Thyroid gland (tissue), 4 donors: ENCODE measurements around the gene GLI1. TPM values are rescaled to one million over a fixed set of nuclear protein-coding genes. Genes with fewer than 3 reads are reported as not detected.

Source experiments
- DNase-seq, 2 donors: peaks; one replicate each; pipeline ENCODE4 v3.0.0-alpha.2; 2019
- H3K27ac ChIP-seq, 3 donors: fragments of 200-600 bp; sonication (generic); 1 replicate in 2 of 3; 2 replicates in 1 of 3; pipeline ENCODE4 v1.5.1; 2016 to 2019; ENCODE audit warnings: mild to moderate bottlenecking in 1 of 3, moderate library complexity in 1 of 3
- H3K27me3 ChIP-seq: fragments of 200-600 bp; sonication (generic); one replicate; pipeline ENCODE4 v1.5.1; 2019
- H3K36me3 ChIP-seq, 2 donors: fragments of 200-600 bp; sonication (generic); one replicate each; pipeline ENCODE4 v1.5.1; 2016 to 2019
- H3K4me1 ChIP-seq, 2 donors: fragments of 200-600 bp; sonication (generic); one replicate each; pipeline ENCODE4 v1.5.1; 2017 to 2019
- H3K4me3 ChIP-seq, 3 donors: fragments of 200-600 bp; sonication (generic); replicated peaks in 1 of 3; 1 replicate in 2 of 3; 2 replicates in 1 of 3; pipeline ENCODE4 v1.5.1; 2016; ENCODE audit warnings: mild to moderate bottlenecking in 1 of 3
- H3K9me3 ChIP-seq: fragments of 200-600 bp; sonication (generic); one replicate; pipeline ENCODE4 v1.5.1; 2017
- POLR2A ChIP-seq, 2 donors: fragments of 450-650 bp; IDR thresholded peaks; one replicate each; pipeline ENCODE4 v1.6.1; 2017; ENCODE audit warnings: antibody characterized with exemption in 2 of 2, mild to moderate bottlenecking in 2 of 2, moderate library complexity in 1 of 2
- WGBS, 2 donors: methylation state at CpG; one replicate each; pipeline ENCODE4 v1.1.5; 2017; 5-methylcytosine and 5-hydroxymethylcytosine counted together
- intact Hi-C: fragments of 100-400 bp; cut with DNase I; formaldehyde crosslinking; loops from one replicate; pipeline ENCODE4 v1.15.1; 2023
- total RNA-seq, 4 donors: library from RNA; depleted of rRNA; stranded (reverse); fragments of >200 nt; gene quantifications; one replicate each; pipeline ENCODE4 v1.2.3, GENCODE V29; 2016
- TF ChIP-seq, protein P1 (sequence below), 6 experiments: fragments of 200-600 bp in 3 of 6; fragments of 450-650 bp in 3 of 6; sonication (generic) in 3 of 6; IDR thresholded peaks; one replicate each; pipeline ENCODE4 v1.5.1; 2016 to 2019; ENCODE audit warnings: antibody characterized with exemption in 6 of 6, mild to moderate bottlenecking in 2 of 6, inconsistent platforms in 1 of 6, moderate library complexity in 1 of 6

The GLI1 gene
- total RNA-seq, 4 donors from 2014 or later: 1.1 to 2.2 (median 1.6) TPM; not detected in 1

DNA sequence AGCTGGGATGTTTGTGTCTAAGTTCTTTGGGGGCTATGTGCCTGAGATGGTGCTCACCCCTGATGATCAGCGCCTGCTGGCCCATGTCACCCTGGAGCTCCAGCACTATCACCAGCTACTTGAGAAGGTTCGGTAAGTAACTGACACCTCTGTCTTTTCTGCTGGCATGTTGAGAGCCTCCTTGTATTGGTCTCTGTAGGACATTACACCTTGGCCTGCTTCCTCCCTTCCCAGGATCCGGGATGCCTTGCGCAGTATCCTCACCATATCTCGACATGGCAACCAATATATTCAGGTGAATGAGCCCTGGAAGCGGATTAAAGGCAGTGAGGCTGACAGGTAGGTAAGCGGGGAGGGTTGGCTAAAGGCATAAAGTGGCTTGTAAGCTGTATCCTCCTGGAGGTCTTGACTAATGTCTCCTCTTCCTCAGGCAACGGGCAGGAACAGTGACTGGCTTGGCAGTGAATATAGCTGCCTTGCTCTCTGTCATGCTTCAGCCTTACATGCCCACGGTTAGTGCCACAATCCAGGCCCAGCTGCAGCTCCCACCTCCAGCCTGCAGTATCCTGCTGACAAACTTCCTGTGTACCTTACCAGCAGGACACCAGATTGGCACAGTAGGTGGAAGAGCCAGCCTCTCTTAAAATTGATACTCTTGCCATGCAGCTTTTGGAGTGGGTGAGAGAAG lies 55.3 kb downstream of the GLI1 start:
- no peaks in the 10 kb centered on the region for H3K27me3 ChIP-seq
- H3K9me3 ChIP-seq: no peaks in the 10 kb centered on the region
- H3K36me3 ChIP-seq: peaks cover 47 to 51% of the 10 kb centered on the region in 2 donors
- no peak for DNase-seq
- WGBS, 2 donors: 83 to 88% methylated on average over 9 of the region's 9 CpGs
- peaks cover 17 to 26% of the 10 kb centered on the region in 2 donors for H3K4me1 ChIP-seq
- no peak overlapping the region for H3K4me3 ChIP-seq
- intact Hi-C loops: no loop called here
- H3K27ac ChIP-seq: no peak overlapping the region
- TF ChIP-seq, protein P1, sequence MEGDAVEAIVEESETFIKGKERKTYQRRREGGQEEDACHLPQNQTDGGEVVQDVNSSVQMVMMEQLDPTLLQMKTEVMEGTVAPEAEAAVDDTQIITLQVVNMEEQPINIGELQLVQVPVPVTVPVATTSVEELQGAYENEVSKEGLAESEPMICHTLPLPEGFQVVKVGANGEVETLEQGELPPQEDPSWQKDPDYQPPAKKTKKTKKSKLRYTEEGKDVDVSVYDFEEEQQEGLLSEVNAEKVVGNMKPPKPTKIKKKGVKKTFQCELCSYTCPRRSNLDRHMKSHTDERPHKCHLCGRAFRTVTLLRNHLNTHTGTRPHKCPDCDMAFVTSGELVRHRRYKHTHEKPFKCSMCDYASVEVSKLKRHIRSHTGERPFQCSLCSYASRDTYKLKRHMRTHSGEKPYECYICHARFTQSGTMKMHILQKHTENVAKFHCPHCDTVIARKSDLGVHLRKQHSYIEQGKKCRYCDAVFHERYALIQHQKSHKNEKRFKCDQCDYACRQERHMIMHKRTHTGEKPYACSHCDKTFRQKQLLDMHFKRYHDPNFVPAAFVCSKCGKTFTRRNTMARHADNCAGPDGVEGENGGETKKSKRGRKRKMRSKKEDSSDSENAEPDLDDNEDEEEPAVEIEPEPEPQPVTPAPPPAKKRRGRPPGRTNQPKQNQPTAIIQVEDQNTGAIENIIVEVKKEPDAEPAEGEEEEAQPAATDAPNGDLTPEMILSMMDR (IDR thresholded peaks at IDR 0.05): no peak

DNA sequence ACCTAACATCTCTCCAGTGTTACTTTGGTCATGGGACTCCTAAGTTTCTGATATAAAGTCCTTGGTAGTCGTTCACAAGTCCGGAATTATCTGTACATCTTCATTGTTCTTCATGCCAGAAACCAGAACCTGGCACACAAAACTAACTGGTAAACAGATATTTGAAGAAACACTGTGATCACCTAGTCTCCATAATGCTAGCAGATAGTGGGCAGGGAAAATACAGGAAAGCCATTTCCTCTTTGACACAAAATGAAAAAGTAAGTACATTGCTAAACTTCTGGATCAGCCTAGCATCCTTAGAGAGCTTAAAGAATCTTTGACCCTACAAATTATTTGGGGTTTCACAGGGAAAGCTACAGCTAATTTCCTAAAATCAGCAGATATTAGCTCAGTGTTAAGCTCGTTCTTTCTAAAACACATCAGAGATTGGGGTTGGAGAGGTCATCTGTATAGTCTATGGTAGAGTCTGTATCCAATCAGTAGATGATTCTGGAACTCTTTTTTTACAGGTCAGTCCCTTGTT lies 55.9 kb downstream of the GLI1 start:
- no peak for TF ChIP-seq POLR2A (IDR thresholded peaks at IDR 0.05)
- TF ChIP-seq, protein P1 (IDR thresholded peaks at IDR 0.05): no peak
- peaks cover 45 to 51% of the 10 kb centered on the region in 2 donors for H3K36me3 ChIP-seq

DNA sequence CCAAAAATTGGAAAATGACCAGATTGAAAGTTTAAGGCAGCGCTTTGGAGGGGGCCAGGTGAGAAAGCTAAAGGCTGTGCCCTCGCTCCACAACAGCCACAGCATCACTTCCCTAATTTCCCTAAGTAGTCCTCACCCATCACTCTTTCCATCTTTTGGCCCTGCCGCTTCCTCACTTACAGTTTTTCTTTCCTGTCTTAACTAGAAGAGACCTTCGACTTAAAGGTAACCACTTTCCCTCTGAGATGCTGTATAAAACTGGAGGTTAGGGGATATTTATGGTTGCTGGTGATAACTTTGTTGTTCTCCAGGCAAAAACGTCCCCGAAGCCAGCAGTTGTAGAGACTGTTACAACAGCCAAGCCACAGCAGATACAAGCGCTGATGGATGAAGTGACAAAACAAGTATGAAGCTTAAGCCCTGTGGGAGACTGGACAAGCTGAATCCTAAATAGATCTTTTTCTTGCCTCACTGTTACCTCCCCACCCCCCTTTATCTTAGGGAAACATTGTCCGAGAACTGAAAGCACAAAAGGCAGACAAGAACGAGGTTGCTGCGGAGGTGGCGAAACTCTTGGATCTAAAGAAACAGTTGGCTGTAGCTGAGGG lies 56.5 kb downstream of the GLI1 start:
- intact Hi-C loops: no loop called here
- no peak for DNase-seq
- TF ChIP-seq, protein P1 (IDR thresholded peaks at IDR 0.05): no peak
- no peak for TF ChIP-seq POLR2A (IDR thresholded peaks at IDR 0.05)
- Histone ChIP-seq H3K27me3 (no peaks in the 10 kb centered on the region), H3K27ac (no peak overlapping the region), H3K4me1 (peaks cover 19 to 29% of the 10 kb centered on the region in 2 donors), H3K36me3 (peaks cover 45 to 51% of the 10 kb centered on the region in 2 donors), H3K4me3 (no peak overlapping the region), H3K9me3 (no peaks in the 10 kb centered on the region)
- WGBS, 2 donors: 85 to 90% methylated on average over 11 of the region's 11 CpGs

More for the DNA sequence above, 55.9 kb downstream of the GLI1 start:
- DNase-seq: no peak
- WGBS, 2 donors: 83 to 86% methylated on average over 3 of the region's 3 CpGs
- H3K27me3 ChIP-seq: no peaks in the 10 kb centered on the region
- no peak overlapping the region for H3K4me3 ChIP-seq
- no peak overlapping the region for H3K27ac ChIP-seq
- no peaks in the 10 kb centered on the region for H3K9me3 ChIP-seq
- peaks cover 17 to 26% of the 10 kb centered on the region in 2 donors for H3K4me1 ChIP-seq
- intact Hi-C loops: no loop called here

DNA sequence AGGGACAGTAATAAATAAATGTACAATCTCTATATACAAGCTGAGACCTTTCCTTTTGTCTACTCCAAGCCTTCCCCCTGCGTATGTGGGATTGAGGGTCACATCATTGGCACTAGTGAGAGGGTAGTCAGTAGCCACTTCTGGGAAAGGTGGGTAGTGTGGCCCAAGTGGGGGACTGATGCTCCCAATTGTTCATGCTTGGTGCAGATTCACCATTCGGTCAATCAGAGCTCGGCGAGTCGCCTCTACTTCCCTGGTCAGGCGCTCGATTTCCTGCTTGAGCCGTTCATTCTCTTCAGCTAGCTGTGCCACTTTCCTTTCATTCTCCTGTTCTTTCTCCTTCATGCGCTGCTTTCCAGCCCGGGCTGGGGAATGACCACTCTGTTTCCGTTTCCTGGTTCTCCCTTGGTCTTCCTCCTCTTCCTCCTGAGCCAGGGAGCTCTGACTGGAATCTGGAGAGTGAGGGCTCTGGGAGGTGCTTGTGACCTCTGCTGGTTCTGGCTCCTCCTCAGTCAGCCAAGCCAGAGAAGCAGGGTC lies 57.1 kb downstream of the GLI1 start:
- 90% methylated on average over 11 of the region's 11 CpGs for WGBS, 2 donors

More for the DNA sequence above, 57.1 kb downstream of the GLI1 start:
- Histone ChIP-seq H3K27me3 (no peaks in the 10 kb centered on the region), H3K27ac (peak overlapping the region in 2 of 3 donors; percentile 7 to 97), H3K36me3 (peaks cover 45 to 49% of the 10 kb centered on the region in 2 donors), H3K4me3 (no peak overlapping the region), H3K4me1 (peaks cover 25 to 35% of the 10 kb centered on the region in 2 donors), H3K9me3 (no peaks in the 10 kb centered on the region)
- intact Hi-C loops: no loop called here
- TF ChIP-seq, protein P1 (IDR thresholded peaks at IDR 0.05): no peak
- no peak for TF ChIP-seq POLR2A (IDR thresholded peaks at IDR 0.05)
- no peak for DNase-seq
